Measurements from ENCODE around the gene LTK. TPM values are rescaled to one million over a fixed set of nuclear protein-coding genes. Genes with fewer than 3 reads are reported as not detected.

Gene LTK
- total and polyA plus RNA-seq, 2 of the 8 experiments (the other 6 are each of a cell fraction or from before 2014, with no cell fraction given) = 0.05 to 0.19 TPM

GRCh38 chr15:41512940-41513505 is 604 bp downstream of the LTK start:
- Histone ChIP-seq H2BK15ac (ENCODE audit: low read length) (no peak overlapping the region), H2AFZ (ENCODE audit: low read length) (no peak overlapping the region), H3K14ac (ENCODE audit: insufficient read length) (no peak overlapping the region), H3K4me3 (ENCODE audit: extremely low read depth in 1 of 4, insufficient read depth in 2 of 4, low read depth in 3 of 4, low read length in 4 of 4) (peak overlapping the region; percentile 33 to 65 (median 58); a peak in 7 of 8 replicates), H3K56ac (replicated peaks; ENCODE audit: insufficient read length, low read depth, low read length) (no peak overlapping the region), H4K8ac (ENCODE audit: extremely low read depth, insufficient read depth, low read length) (no peak overlapping the region), H3K36me3 (ENCODE audit: control insufficient read depth in 2 of 4, insufficient read depth in 4 of 4, low read length in 3 of 4) (peaks cover 0 to 12% (median 5%) of the 10 kb centered on the region in 4 experiments; a peak in 4 of 8 replicates), H3K4me1 (replicated peaks in 1 of 4; ENCODE audit: control insufficient read depth in 3 of 4, insufficient read depth in 4 of 4, low read length in 3 of 4) (peaks cover 0 to 26% (median 13%) of the 10 kb centered on the region in 4 experiments; a peak in 5 of 7 replicates), H4K20me1 (replicated peaks in 1 of 2; ENCODE audit: control insufficient read depth in 1 of 2, insufficient read depth in 2 of 2, low read length in 2 of 2) (peaks cover 0 to 12% of the 10 kb centered on the region in 2 experiments), H2BK12ac (ENCODE audit: low read depth, low read length) (no peak overlapping the region), H3K27ac (ENCODE audit: low read depth, low read length) (no peak overlapping the region), H2BK5ac (ENCODE audit: low read depth, low read length) (no peak overlapping the region), H4K91ac (replicated peaks; ENCODE audit: insufficient read length, low read length) (no peak overlapping the region), H3K27me3 (replicated peaks in 1 of 4; ENCODE audit: control insufficient read depth in 3 of 4, extremely low read depth in 1 of 4, insufficient read depth in 3 of 4, low read length in 3 of 4) (peaks cover 32 to 61% (median 54%) of the 10 kb centered on the region in 4 experiments), H3K9me3 (ENCODE audit: insufficient read depth in 2 of 2, low read depth in 1 of 2, low read length in 1 of 2) (no peaks in the 10 kb centered on the region; a peak in 1 of 4 replicates), H3K4ac (replicated peaks; ENCODE audit: insufficient read length, low read depth, low read length) (no peak overlapping the region), H3K79me1 (ENCODE audit: low read depth, low read length) (no peaks in the 10 kb centered on the region), H3K9ac (replicated peaks in 1 of 4; ENCODE audit: extremely low read depth in 1 of 4, low read depth in 3 of 4, low read length in 3 of 4) (no peak overlapping the region; a peak in 1 of 7 replicates), H4K5ac (ENCODE audit: insufficient read length, low read depth, low read length) (no peak overlapping the region), H2BK120ac (replicated peaks; ENCODE audit: low read depth, low read length) (no peak overlapping the region), H3K23ac (ENCODE audit: insufficient read length) (no peak overlapping the region), H3K23me2 (ENCODE audit: low read depth, low read length) (peaks cover 15% of the 10 kb centered on the region), H3K18ac (ENCODE audit: extremely low read depth, low read length) (no peak overlapping the region), H3K4me2 (ENCODE audit: insufficient read depth in 1 of 2, low read depth in 2 of 2, low read length in 2 of 2) (peak overlapping the region; percentile 90 to 96), H2BK20ac (ENCODE audit: low read length) (no peak overlapping the region), H3K79me2 (ENCODE audit: control insufficient read depth in 1 of 2, insufficient read depth in 2 of 2, low read length in 2 of 2) (no peaks in the 10 kb centered on the region), H2AK5ac (ENCODE audit: low read depth, low read length) (no peak overlapping the region)
- 6% methylated on average over 40 of the region's 40 CpGs; no CpG with 5 or more reads in 1 of the 2 experiments for WGBS, 2 experiments (ENCODE audit: extremely low coverage in 1 of 2, insufficient coverage in 1 of 2, insufficient read length in 1 of 2, insufficient replicate concordance in 2 of 2, low coverage in 1 of 2, low lambda C conversion rate in 2 of 2, missing lambda C conversion rate in 1 of 2)
- peak in 1 of 2 experiments; percentile 77 for DNase-seq (ENCODE audit: low read depth in 1 of 2, low spot score in 2 of 2)
- FAIRE-seq = no peak
- no peak for TF ChIP-seq ATF3 (IDR thresholded peaks at IDR 0.05; ENCODE audit: insufficient read depth, low read depth, low read length)
- peak; percentile 83 for TF ChIP-seq SUZ12 (IDR thresholded peaks at IDR 0.05; ENCODE audit: low read length)
- no peak for TF ChIP-seq SIRT6 (IDR thresholded peaks at IDR 0.05; ENCODE audit: low read length)
- peak; percentile 56 for TF ChIP-seq KDM4A (IDR thresholded peaks at IDR 0.05; ENCODE audit: low read depth, low read length, severe bottlenecking)
- TF ChIP-seq EZH2 (IDR thresholded peaks at IDR 0.05; ENCODE audit: low read depth, low read length, severe bottlenecking) = peak; percentile 82
- CTCF ChIA-PET (ENCODE audit: partially characterized antibody) = interaction anchor here (0.7 to 2.4 kb wide), 5 partner anchors 9 to 48 kb away, joined by 3 to 5 read pairs (median 3); no protein-coding TSS in a partner anchor
- POLR2A ChIA-PET (ENCODE audit: partially characterized antibody) = interaction anchor here (1.1 to 3.7 kb wide), 8 partner anchors 10 to 31 kb away, joined by 3 to 19 read pairs (median 8); partner anchors contain the start of genes ITPKA and RPAP1

Data from H1 (cell line).